Stimulated activated CD4-positive, alpha-beta T cell treated with anti-CD3 and anti-CD28 coated beads, Interleukin-1b, Interleukin-23, amount 100 ng/mL, for 4 hours (primary cell): ENCODE results near the gene FBXL17.

Experiments
- DNase-seq, 2 donors: peaks; one replicate each; pipeline ENCODE4 v3.0.0-alpha.2; 2020; ENCODE audit warnings: low read depth in 2 of 2

FBXL17 gene

DNA sequence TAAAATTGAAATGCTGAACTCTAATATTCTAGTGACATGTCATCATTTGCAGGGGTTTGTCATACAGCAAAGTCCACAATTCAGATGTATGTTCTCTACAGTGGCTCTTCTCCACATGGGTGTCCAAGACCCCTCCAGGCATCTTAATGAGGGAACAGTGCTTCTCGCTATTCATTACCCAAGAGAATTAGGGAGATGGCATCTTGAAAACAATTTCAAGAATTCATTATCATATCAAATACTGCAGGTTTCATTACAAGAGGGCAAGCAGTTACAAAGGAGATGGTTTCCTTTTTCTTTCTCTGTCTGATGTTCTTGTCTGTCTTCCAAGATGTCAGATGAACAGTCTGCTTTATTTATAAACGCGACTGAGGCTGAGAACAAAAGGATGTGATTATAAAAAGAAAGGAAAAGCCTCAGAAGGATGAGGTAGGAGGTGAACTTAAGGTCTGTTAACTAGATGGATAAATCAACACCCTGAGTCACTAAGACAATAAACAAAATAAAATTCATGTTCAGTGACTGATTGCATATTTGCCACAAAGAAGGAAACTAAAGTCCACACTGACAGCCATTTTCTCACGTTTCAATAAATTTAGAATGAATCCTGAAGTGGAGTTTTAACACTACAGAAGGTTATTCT, 384.4 kb downstream of the FBXL17 start:
- DNase-seq: no peak

DNA sequence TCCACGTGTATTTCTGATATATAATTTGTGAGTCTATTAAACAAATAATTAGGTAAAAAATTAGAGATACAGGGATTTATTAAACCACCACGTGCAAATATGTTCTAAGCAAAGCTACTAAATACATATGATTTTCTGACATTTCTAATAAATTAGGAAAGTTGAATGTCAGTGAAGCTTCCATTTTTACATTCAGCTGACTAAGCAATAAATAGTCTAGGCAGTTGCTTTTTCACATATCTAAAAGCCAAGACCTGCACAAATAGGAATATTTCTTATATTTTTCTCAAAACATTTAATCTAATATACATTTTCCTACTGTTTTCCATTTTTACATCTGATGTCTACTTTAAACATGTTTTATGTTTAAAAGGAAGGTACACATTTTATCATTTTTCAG, 388.6 kb downstream of the FBXL17 start:
- no peak for DNase-seq

DNA sequence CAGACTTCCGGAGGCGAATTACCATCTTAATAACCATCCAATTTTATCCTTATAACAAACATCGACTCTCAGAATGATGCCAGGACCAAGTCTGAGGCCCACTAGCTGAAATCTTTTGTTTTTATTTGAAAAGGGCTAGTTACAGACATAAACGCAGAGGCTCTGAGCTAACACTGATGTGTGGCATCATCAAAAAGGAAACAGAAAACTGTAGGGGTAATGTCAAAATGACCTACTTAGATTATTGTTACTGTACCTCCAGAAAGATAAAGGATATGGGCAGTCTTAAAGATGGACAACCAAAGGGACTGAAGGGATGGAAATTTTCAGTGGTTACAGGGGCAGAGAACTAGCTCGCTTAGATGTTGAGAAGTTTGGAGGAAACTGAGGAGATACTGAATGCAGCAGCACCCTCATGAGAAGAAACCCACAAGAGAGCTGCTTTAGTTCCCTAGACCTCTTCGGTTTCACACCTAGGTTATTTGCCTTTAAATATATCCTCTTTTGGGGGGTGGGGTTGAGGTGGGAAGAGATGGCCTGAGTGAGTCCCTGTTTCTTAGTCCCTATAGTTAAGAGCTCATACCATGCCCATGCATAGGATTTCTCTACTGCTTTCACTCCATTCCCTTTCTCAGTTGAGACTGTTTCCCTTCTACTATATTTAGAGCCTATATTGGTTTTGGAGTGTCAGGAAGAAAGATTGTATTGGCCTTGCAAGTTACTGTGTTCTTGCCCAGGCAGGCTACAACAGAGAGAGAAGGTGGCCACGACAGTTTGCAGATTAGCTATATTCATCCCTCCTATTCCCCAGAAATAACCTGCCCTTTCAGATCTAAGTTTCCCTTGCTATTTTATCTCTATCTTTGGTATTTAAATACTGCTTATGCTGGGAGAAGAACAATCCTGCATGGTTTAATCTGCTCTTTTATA, 390.8 kb downstream of the FBXL17 start:
- DNase-seq: no peak

DNA sequence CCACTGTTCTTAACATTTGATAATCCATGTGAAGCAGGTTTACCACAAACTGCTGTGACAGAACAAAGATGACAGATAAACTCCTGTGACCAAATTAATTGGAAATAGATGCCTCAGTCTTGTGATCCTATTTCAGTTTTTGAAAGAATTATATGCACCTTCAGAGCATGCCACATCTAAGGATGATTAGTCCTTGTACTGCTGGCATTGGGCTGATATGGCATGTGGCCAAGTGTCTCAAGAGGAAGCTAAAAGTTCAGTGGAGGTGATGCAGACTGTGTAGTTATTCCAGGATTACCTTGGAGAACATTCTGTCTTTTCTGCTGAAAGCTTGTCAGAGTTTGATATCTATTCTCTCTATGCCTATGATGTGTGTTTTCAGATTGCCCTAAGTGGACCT, 396.8 kb downstream of the FBXL17 start:
- no peak for DNase-seq

GRCh38 chr5:107982703-107983425, 399.0 kb downstream of the FBXL17 start:
- no peak for DNase-seq

GRCh38 chr5:107980923-107981692, 400.8 kb downstream of the FBXL17 start:
- no peak for DNase-seq

DNA sequence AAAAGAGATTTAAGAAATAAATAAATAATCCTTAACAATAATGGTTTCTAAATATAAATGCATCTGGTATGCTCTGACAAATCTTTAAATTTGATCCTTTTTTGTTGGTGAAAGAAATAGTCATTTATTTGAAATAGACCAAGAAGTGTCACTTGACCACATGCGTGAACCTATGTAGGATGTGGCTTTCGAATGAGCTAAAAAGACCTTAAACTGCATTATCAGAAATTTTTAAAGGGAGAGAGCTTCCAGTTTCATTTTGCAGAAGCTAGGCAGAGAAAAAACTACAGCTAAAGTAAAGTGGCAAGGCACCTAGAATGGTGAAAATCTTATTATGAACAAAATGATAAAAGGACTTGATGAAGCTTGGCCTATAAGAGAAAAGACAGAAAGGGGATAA, 402.0 kb downstream of the FBXL17 start:
- no peak for DNase-seq

GRCh38 chr5:107979291-107979690, 402.6 kb downstream of the FBXL17 start:
- no peak for DNase-seq

DNA sequence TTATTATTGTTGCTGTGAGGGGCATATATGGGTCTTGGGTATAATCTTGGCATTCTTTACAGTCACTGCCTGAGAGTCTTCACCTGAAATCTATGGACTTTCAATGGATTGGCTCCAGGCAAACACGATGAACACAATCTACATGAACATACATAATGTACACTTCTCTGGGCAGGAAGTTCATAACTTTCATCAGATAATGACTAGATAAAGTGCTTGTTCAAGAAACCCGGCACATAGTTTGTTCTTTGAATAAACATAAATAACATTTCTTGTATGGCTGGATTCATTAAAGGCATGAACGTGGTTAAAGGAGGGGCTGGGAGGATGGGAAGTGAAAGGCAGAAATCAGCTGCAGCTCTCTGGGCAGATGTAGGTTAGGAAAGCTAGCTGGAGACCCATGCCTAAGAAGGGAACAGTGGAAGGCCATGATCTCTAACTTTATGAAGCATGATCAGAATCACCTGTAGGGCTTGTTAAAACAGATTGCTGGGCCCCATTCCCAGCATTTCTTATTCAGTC, 404.3 kb downstream of the FBXL17 start:
- no peak for DNase-seq

GRCh38 chr5:107975568-107975967, 406.3 kb downstream of the FBXL17 start:
- DNase-seq: no peak

DNA sequence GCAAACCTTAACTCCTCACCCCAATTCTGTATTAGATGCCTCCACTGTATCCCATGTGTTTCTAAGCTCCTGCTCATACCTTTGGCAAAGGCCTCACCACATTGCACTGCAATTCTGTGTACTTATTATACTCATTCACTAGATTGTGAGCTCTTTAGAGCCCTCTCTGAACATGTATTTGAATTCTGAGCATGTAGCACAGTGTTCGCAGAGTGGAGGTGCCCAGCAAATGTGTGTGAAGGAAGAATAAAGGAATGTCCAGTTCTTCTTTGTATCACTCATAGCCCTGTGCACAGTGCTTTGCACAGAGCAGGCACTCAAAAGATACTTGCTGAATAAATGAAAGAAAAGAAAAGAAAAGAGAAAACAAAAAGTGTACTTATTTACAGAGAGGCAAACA, 410.1 kb downstream of the FBXL17 start:
- DNase-seq: no peak

GRCh38 chr5:107969847-107970246, 412.1 kb downstream of the FBXL17 start:
- no peak for DNase-seq

DNA sequence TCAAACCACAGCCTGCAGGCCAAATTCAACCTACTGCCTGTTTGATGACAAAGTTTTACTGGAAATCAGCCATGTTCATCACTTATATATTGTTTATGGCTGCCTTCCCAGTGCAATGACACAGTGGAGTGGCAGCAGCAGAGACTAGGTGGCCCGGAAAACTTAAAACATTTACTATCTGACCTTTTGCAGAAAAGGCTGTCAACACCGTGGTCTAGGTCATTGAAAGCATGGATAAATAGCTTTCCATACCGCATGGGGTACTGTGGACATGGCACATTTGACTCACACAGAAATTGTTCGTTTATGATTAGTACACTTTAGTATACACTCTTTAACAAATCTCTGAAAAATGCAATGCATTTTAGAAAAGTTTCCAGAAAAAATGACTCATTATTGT, 412.9 kb downstream of the FBXL17 start:
- no peak for DNase-seq

- no peak for DNase-seq
Observed at GRCh38 chr5:107968406-107968843, 413.5 kb downstream of the FBXL17 start.

- DNase-seq: no peak
Observed at GRCh38 chr5:107966201-107966600, 415.7 kb downstream of the FBXL17 start.

GRCh38 chr5:107964722-107965121, 417.2 kb downstream of the FBXL17 start:
- DNase-seq: no peak

GRCh38 chr5:107959573-107960279, 422.2 kb downstream of the FBXL17 start:
- no peak for DNase-seq

GRCh38 chr5:107958861-107959260, 423.0 kb downstream of the FBXL17 start:
- no peak for DNase-seq

GRCh38 chr5:107958432-107958831, 423.5 kb downstream of the FBXL17 start:
- DNase-seq: no peak

- DNase-seq: no peak
Observed at GRCh38 chr5:107957051-107957450, 424.8 kb downstream of the FBXL17 start.

DNA sequence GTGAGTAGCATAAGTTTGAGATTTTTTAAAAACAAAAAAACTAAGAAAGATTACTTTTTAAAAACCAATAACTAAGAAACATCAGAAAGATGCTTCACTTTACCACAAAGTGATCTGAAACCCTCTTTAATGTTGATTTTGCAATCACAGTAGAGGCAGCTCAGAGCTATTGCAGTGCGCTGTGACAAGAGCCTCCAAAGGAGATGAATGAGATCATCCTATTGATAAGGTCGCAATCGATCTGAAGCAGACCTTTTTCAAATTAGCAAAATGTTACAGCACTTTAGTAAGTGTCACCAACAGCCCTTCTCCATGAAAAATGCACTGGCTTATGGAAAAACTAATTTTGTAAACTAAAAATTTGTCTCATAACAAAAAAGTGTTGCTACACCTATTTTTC, 426.6 kb downstream of the FBXL17 start:
- no peak for DNase-seq
